NT2/D1 (cell line): ENCODE data around the gene TMEM255B.

Experiments
- DNase-seq: peaks from one replicate; pipeline ENCODE4 v3.0.0-alpha.2; 2011; ENCODE audit warnings: low read depth, low spot score
- H3K27me3 ChIP-seq: 2 replicates; pipeline ENCODE4 v1.6.0; 2011; ENCODE audit warnings: mild to moderate bottlenecking; ENCODE audit not compliant: insufficient read length, insufficient read depth
- H3K36me3 ChIP-seq: 2 replicates; pipeline ENCODE4 v1.6.1; 2011; ENCODE audit warnings: mild to moderate bottlenecking, low read length, mixed read lengths; ENCODE audit not compliant: insufficient read depth, insufficient read length
- H3K4me1 ChIP-seq: 2 replicates; pipeline ENCODE4 v1.5.1; 2011; ENCODE audit not compliant: insufficient read depth, insufficient read length
- H3K4me3 ChIP-seq: 2 replicates; pipeline ENCODE4 v1.5.1; 2011; ENCODE audit warnings: low read depth; ENCODE audit not compliant: insufficient read length
- H3K9ac ChIP-seq: 2 replicates; pipeline ENCODE4 v1.6.0; 2011; ENCODE audit warnings: low read depth; ENCODE audit not compliant: insufficient read length
- H3K9me3 ChIP-seq: 2 replicates; pipeline ENCODE4 v1.5.1; 2011; ENCODE audit warnings: mild to moderate bottlenecking, low read length; ENCODE audit not compliant: insufficient read depth
- SUZ12 ChIP-seq: IDR thresholded peaks from 2 replicates; pipeline ENCODE4 v1.6.1; 2011; ENCODE audit not compliant: insufficient read length, insufficient read depth; ENCODE audit errors: extremely low read depth
- YY1 ChIP-seq: IDR thresholded peaks from 2 replicates; pipeline ENCODE4 v1.6.1; 2011; ENCODE audit not compliant: insufficient read length, insufficient read depth
- ZNF274 ChIP-seq: IDR thresholded peaks from 2 replicates; pipeline ENCODE4 v1.6.1; 2011; ENCODE audit warnings: mild to moderate bottlenecking, low read depth, low read length

Gene TMEM255B

GRCh38 chr13:113766035-113766800 lies 7.2 kb downstream of the TMEM255B start:
- no peak for TF ChIP-seq YY1
- no peak for TF ChIP-seq ZNF274
- TF ChIP-seq SUZ12 = no peak
- peaks cover 4% of the 10 kb centered on the region for H3K4me1 ChIP-seq
- no peaks in the 10 kb centered on the region for H3K9me3 ChIP-seq
- no peak overlapping the region for H3K9ac ChIP-seq
- no peak overlapping the region for H3K4me3 ChIP-seq
- peaks cover 6% of the 10 kb centered on the region for H3K27me3 ChIP-seq
- no peak for DNase-seq
- no peaks in the 10 kb centered on the region for H3K36me3 ChIP-seq

DNA sequence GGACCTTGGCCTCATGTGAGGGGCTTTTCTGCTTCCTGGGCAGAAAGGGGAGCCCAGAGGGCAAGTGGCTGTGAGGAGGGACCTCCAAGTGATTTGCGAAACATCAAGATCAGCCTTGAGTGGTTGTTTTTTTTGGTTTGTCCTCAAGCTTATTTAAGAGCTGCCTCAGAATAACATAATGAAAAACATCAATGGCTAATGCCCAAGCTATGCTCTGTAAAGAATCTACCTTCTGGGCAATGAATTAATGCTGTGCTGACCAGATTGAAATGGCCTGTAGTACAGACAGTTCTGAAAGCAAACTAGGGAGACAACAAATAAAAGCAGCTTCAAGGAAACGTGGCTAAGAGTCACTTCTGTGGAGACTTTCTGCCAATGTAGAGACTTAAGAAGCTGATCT lies 8.3 kb downstream of the TMEM255B start:
- no peak for TF ChIP-seq SUZ12
- no peak for TF ChIP-seq ZNF274
- no peak for TF ChIP-seq YY1
- DNase-seq = no peak
- Histone ChIP-seq H3K4me1 (peaks cover 4% of the 10 kb centered on the region), H3K27me3 (no peaks in the 10 kb centered on the region), H3K4me3 (no peak overlapping the region), H3K36me3 (no peaks in the 10 kb centered on the region), H3K9me3 (peaks cover 9% of the 10 kb centered on the region), H3K9ac (no peak overlapping the region)

GRCh38 chr13:113768018-113768905 lies 9.2 kb downstream of the TMEM255B start:
- no peak for TF ChIP-seq YY1
- no peak for TF ChIP-seq ZNF274
- no peak for TF ChIP-seq SUZ12
- Histone ChIP-seq H3K27me3 (no peaks in the 10 kb centered on the region), H3K9ac (no peak overlapping the region), H3K36me3 (no peaks in the 10 kb centered on the region), H3K4me3 (no peak overlapping the region), H3K9me3 (peaks cover 14% of the 10 kb centered on the region), H3K4me1 (peaks cover 4% of the 10 kb centered on the region)
- DNase-seq = no peak

DNA sequence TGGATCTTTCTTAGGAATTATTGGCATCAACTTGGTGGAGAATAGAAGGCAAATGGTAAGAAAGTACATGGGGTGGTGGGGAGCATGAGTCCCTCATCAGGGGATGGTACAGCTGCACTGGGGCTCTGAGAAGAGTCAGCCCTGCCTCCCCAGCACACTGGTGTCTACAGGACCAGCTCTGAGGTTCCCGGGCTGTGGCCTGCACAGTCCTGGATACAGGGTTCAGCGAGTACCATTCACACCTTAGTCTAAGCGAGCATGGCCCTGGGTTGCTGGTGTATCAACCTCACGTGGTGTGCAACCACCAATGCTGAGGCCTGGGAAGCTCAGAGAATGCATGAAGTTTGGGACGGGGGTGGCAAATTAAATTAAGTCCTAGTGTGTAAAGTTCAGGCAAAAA lies 10.1 kb downstream of the TMEM255B start:
- H3K9me3 ChIP-seq = peaks cover 14% of the 10 kb centered on the region
- no peak for TF ChIP-seq SUZ12
- no peak for TF ChIP-seq YY1
- TF ChIP-seq ZNF274 = no peak
- H3K36me3 ChIP-seq = no peaks in the 10 kb centered on the region
- H3K27me3 ChIP-seq = no peaks in the 10 kb centered on the region
- peaks cover 4% of the 10 kb centered on the region for H3K4me1 ChIP-seq
- H3K9ac ChIP-seq = no peak overlapping the region
- no peak overlapping the region for H3K4me3 ChIP-seq
- no peak for DNase-seq

DNA sequence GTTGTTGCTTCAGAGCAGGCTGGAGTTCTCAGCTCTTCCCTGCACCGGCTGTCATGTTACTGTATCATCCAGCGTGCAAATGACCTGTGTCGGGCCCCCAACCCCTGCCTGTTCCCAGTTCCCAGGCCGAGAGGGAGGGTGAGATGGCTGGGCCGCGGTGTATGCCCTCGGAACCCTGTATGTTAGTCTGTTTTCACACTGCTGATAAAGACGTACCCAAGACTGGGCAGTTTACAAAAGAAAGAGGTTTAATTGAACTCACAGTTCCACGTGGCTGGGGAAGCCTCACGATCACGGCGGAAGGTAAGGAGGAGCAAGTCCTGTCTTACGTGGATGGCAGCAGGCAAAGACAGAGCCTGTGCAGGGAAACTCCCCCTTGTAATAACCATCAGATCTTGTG lies 10.9 kb downstream of the TMEM255B start:
- Histone ChIP-seq H3K9ac (no peak overlapping the region), H3K9me3 (peaks cover 14% of the 10 kb centered on the region), H3K36me3 (no peaks in the 10 kb centered on the region), H3K27me3 (no peaks in the 10 kb centered on the region), H3K4me3 (no peak overlapping the region), H3K4me1 (peaks cover 4% of the 10 kb centered on the region)
- DNase-seq = no peak
- TF ChIP-seq YY1 (no peak), ZNF274 (no peak), SUZ12 (no peak)

DNA sequence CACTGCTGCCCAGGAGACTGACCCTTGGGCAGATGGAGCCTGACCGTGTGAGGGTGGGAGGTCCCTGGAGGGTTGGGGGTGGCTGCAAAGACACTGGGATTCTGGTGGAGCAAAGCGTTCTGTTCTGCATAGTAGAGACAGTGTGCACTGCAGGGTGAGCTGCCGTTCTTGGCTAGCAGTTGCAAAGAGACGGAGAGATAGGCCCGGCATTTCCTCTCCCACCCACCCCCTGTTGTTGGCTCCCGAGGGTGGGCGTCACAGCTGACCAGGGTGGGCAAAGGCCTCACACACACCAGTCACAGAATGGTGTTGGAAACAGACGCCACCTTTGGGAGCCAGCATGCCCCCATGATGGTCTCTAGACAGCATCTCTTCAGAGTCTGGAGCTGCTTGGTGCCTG lies 11.4 kb downstream of the TMEM255B start:
- TF ChIP-seq ZNF274 (no peak), SUZ12 (no peak), YY1 (no peak)

GRCh38 chr13:113770937-113771336 lies 11.9 kb downstream of the TMEM255B start:
- Histone ChIP-seq H3K9ac (no peak overlapping the region), H3K27me3 (no peaks in the 10 kb centered on the region)
- TF ChIP-seq ZNF274 (no peak), SUZ12 (no peak), YY1 (no peak)

More for the DNA sequence above, 11.4 kb downstream of the TMEM255B start:
- no peaks in the 10 kb centered on the region for H3K4me1 ChIP-seq
- no peaks in the 10 kb centered on the region for H3K36me3 ChIP-seq
- H3K27me3 ChIP-seq = no peaks in the 10 kb centered on the region
- H3K9me3 ChIP-seq = peaks cover 14% of the 10 kb centered on the region
- H3K4me3 ChIP-seq = no peak overlapping the region
- H3K9ac ChIP-seq = no peak overlapping the region
- DNase-seq = no peak

More at GRCh38 chr13:113770937-113771336, 11.9 kb downstream of the TMEM255B start:
- no peaks in the 10 kb centered on the region for H3K4me1 ChIP-seq
- DNase-seq = no peak
- no peak overlapping the region for H3K4me3 ChIP-seq
- H3K36me3 ChIP-seq = no peaks in the 10 kb centered on the region
- H3K9me3 ChIP-seq = peaks cover 14% of the 10 kb centered on the region
